Measurements from ENCODE around the gene SUMO3. TPM values are rescaled to one million over a fixed set of nuclear protein-coding genes. Genes with fewer than 3 reads are reported as not detected.

Gene SUMO3
- total RNA-seq: 108 and 127 TPM in 2 replicates

DNA sequence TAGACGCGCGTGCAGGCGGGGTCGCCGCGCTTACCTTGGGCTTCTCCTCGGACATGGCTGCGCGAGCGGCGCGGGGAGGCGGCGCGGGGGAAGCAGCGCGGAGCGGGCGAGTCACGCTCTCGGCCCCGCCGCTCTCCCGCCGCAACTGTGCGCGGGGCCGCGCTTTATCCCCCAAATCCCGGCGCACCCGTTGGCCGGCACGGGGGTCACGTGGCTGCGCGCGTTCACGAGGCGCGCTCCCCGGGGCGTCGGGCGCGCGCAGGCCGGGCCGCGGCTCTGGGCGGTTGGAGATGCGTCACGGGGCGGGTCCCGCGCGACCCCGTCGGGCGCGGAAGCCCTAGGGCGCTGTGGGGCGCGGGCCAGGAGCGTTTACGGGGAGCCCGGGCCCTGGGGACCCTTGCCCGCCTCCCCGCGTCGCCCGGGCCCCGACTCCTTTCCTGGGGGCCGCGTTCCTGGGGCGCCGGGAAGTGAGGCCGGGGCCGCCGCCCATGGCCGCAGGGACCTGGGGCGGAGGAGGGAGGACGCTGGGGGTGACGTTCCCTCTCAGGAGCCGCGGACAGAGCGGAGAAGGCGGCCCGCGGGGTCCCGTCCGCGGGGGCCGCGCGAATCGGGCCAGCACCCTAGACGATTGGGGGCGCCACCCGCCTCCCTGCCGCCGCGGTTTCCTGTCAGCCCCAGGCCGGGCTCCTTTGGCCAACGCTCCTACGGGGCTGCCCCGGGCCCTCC is at the start of gene SUMO3:
SUMO3 (minus strand) TSS at position 149 of the 726 bp plus-strand sequence; CDS start at position 55, 94 bp downstream.

DNA sequence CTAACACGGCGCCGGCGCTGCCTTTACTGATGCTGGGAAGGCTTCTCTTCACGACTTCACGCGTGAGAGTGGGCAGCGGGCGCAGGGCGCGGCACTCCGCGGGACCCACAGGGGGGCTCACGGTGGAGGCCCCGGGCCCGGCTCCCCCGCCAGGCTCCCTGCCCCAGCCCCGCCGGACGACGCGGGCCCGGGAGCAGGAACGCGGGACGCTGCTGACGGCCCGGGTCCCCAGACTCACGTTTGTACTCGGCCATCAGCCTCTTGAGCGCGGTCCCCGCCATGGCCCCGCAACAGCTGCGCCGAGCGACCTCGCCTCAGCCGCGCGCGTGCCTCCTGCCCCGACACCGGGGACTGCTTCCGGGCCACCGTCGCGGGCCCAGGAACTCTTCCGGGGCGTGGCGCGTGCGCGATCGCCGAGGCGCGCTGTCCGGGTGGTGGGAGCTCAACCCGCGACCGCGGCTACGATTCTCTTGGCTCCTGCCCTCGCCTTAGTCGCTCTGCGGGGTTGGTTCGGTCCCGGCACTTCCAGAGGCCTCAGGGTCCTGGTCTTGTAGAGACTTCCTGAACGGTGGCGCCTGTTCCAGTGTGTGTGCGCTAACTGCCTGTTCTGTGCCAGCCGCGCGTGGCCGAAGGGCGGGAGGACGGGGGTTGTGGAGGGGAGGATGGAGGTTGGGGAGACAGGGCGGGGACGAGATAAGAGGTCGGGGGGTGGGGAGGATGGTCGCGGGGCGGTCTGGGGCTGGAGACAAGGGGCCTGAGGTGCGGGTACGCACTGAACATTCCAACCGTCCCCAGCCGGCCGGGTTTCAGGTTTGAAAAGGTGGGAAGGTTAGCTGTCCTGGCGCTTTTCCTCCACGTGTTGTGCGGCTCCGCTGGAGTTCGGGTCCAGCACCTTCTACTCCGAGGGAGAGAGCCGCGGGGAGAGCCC is 16.1 kb downstream of the SUMO3 start, which contains the start of gene UBE2G2:
UBE2G2 (minus strand) TSS at position 353 of the 928 bp plus-strand sequence; CDS start at position 281, 72 bp downstream.

Other genes starting within 250 kb of the SUMO3 start
- gene KRTAP10-4, start 244.3 kb downstream of the SUMO3 start, total RNA-seq: not detected in 2 replicates
- not detected in 2 replicates for gene KRTAP10-5, start 237.5 kb downstream of the SUMO3 start, total RNA-seq
- not detected in 2 replicates for gene KRTAP10-6, start 225.6 kb downstream of the SUMO3 start, total RNA-seq
- gene KRTAP10-7, start 217.5 kb downstream of the SUMO3 start, total RNA-seq: not detected in 2 replicates
- gene KRTAP10-8, start 206.0 kb downstream of the SUMO3 start, total RNA-seq: not detected in 2 replicates
- gene KRTAP10-9, start 191.0 kb downstream of the SUMO3 start, total RNA-seq: not detected in 2 replicates
- gene KRTAP10-10, start 180.7 kb downstream of the SUMO3 start, total RNA-seq: not detected in 2 replicates
- not detected in 2 replicates for gene KRTAP10-11, start 171.6 kb downstream of the SUMO3 start, total RNA-seq
- gene KRTAP12-4, start 163.4 kb downstream of the SUMO3 start, total RNA-seq: not detected in 2 replicates
- not detected in 2 replicates for gene KRTAP12-3, start 160.1 kb downstream of the SUMO3 start, total RNA-seq
- gene KRTAP12-2, start 151.1 kb downstream of the SUMO3 start, total RNA-seq: not detected in 2 replicates
- gene KRTAP12-1, start 135.9 kb downstream of the SUMO3 start, total RNA-seq: not detected in 2 replicates
- gene KRTAP10-12, start 120.9 kb downstream of the SUMO3 start, total RNA-seq: not detected in 2 replicates
- gene TSPEAR, start 106.5 kb downstream of the SUMO3 start, total RNA-seq: not detected in 2 replicates
- 76.5 and 82.9 TPM in 2 replicates for gene UBE2G2, start 16.2 kb downstream of the SUMO3 start, total RNA-seq
- 288 and 314 TPM in 2 replicates for gene PTTG1IP, start 55.6 kb upstream of the SUMO3 start, total RNA-seq
- 2.1 and 3.4 TPM in 2 replicates for gene ITGB2, start 102.8 kb upstream of the SUMO3 start, total RNA-seq
- gene SLX9, start 122.0 kb upstream of the SUMO3 start, total RNA-seq: 9.6 and 14.8 TPM in 2 replicates